Heart right ventricle (tissue), 16 donors: ENCODE measurements around the gene APOC1. TPM values are rescaled to one million over a fixed set of nuclear protein-coding genes. Genes with fewer than 3 reads are reported as not detected.

Experiments
- ATAC-seq, 8 donors: fragments of 200-7000 bp; cut with Tn5 transposase; one replicate each; pipeline ENCODE4 v1.9.1; 2020; ENCODE audit warnings: mild to moderate bottlenecking in 8 of 8, moderate library complexity in 8 of 8, moderate number of reproducible peaks in 1 of 8
- DNase-seq, 2 donors: peaks; one replicate each; pipeline ENCODE4 v3.0.0-alpha.2; 2020
- H3K27ac ChIP-seq, 10 donors: fragments of 200-600 bp; sonication (generic) in 2 of 10; one replicate each; pipeline versions ENCODE4 v1.5.0 to v1.8.0; 2020 to 2022; ENCODE audit warnings: mild to moderate bottlenecking in 3 of 10
- H3K27me3 ChIP-seq, 7 donors: fragments of 200-600 bp; one replicate each; pipeline ENCODE4 v1.8.0; 2021 to 2022; ENCODE audit warnings: mild to moderate bottlenecking in 2 of 7
- H3K36me3 ChIP-seq, 9 donors: fragments of 200-600 bp; sonication (generic) in 1 of 9; one replicate each; pipeline versions ENCODE4 v1.5.0 to v1.8.0; 2020 to 2022; ENCODE audit warnings: mild to moderate bottlenecking in 2 of 9
- H3K4me1 ChIP-seq, 9 donors: fragments of 200-600 bp; sonication (generic) in 1 of 9; one replicate each; pipeline versions ENCODE4 v1.5.0 to v1.8.0; 2020 to 2022; ENCODE audit warnings: mild to moderate bottlenecking in 4 of 9
- H3K4me3 ChIP-seq, 10 donors: fragments of 200-600 bp; sonication (generic) in 2 of 10; one replicate each; pipeline versions ENCODE4 v1.5.0 to v1.8.0; 2020 to 2022; ENCODE audit warnings: mild to moderate bottlenecking in 7 of 10, moderate library complexity in 2 of 10
- H3K9me3 ChIP-seq, 11 donors: fragments of 200-600 bp in 10 of 11; sonication (generic) in 2 of 11; one replicate each; pipeline versions ENCODE4 v1.5.0 to v1.8.0; 2013 to 2022; ENCODE audit warnings: mild to moderate bottlenecking in 2 of 11, control low read depth in 1 of 11, moderate library complexity in 1 of 11
- WGBS, 2 donors: extraction: QIAGEN DNeasy Blood & Tissue Kit; methylation state at CpG; one replicate each; pipeline ENCODE4 v1.1.7; 2013; ENCODE audit warnings: inconsistent platforms in 1 of 2; 5-methylcytosine and 5-hydroxymethylcytosine counted together
- intact Hi-C, 10 donors: fragments of 100-400 bp; cut with DNase I; formaldehyde crosslinking; loops; one replicate each; pipeline versions ENCODE4 v1.11.1 to v1.14.2; 2022
- polyA plus RNA-seq, 2 donors: library from polyadenylated mRNA; stranded (reverse); fragments of 200-250 nt; gene quantifications; one replicate each; pipeline ENCODE4 v1.2.3, GENCODE V29; 2013
- total RNA-seq, 10 donors: library from RNA; stranded (reverse); fragmentation: NEBNext Ultra II Directional in 3 of 10; extraction: Animal tissue kit (Norgen Biotek cat#: 25700) in 3 of 10; gene quantifications; one replicate each; pipeline versions ENCODE4 v1.2.1 to v1.2.4, GENCODE V29; 2021 to 2023
- TF ChIP-seq, protein P1 (sequence below), 9 donors: fragments of 200-600 bp; sonication (generic) in 2 of 9; IDR thresholded peaks; one replicate each; pipeline versions ENCODE4 v1.5.0 to v1.8.0; 2021 to 2022; ENCODE audit warnings: antibody characterized with exemption in 9 of 9, mild to moderate bottlenecking in 5 of 9, moderate library complexity in 1 of 9
- donor health status: Arrhythmogenic right ventricular cardiomyopathy.
- donor health status: ischemic (EF 13 %, LVEDD 7.1; RV severe dilation, severe dysfunction).
- donor health status: healthy with polysubstance abuse.
- donor health status: DM: no; HTN: yes; CAD: no.
- donor health status: DM: no; HTN: no; CAD: no.
- donor health status: ischemic (EF 25% LVEDD 6.9; RV normal size, moderate dysfunction).
- donor health status: ischemic (EF 25% LVEDD 5.7; RV mildly dilated, moderate dysfunction).
- donor health status: healthy.
- donor health status: DM: yes; HTN: yes; CAD: no.
- donor health status: Ischemic cardiomyopathy.
- donor health status: ischemic (EF 35%, LVEDD 5.7; RV mildly dilated, moderate dysfunction).
- donor health status: nonischemic (EF 11% LVEDD 7.7; RV severe dilation, severe dysfunction).
- donor health status: DM: yes; HTN: yes; CAD: no.
- donor health status: PGD.
- donor health status: ischemic (EF 29% LVEDD 5.4; RV normal size, mild dysfunction).
- donor health status: nonischemic (EF 23%, LVEDD 6.1; RV moderate dilation, normal function).

Gene APOC1
- total and polyA plus RNA-seq, 12 donors = 1.4 to 13.5 (median 2.9) TPM; not detected in 5

DNA sequence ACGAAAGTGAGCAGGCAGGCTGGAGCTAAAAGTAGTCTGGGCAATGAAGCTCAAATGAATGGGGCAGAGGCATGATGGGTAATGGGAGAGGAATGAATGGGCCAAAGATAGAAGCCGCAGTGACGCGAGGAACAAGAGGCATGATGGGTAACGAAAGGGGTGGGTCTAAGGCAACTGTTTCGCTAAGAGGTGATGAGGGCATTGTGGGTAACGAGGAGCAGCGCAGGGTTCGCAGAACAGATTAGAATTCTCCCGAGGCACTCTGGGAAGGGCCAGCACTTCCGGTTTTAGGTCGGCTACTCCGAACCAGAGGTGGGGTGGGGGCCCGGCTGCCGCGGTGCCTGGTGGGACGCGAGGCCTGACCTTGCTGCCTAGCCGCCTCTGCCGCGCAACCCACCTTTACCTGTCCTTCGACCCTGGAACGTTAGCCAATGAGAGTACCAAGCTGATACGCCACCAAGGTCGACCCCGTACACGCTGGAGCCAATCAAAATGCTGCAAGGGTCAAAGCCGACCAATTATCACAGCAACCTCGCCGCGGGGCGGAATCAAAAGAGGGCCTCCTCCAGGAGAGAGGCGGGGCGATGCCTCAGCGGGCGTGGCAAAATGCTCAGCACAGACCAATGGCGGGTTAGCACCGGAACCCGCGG is 23.9 kb upstream of the APOC1 start:
- DNase-seq = peak; percentile 100

GRCh38 chr19:44891016-44891882 is 23.2 kb upstream of the APOC1 start, which contains the start of gene TOMM40:
Gene TOMM40 (plus strand): TSS chr19:44891254. CDS start chr19:44891416, 162 bp downstream.
- peaks cover 4 to 68% (median 40%) of the 10 kb centered on the region in 9 donors for H3K36me3 ChIP-seq
- H3K27me3 ChIP-seq = no peaks in the 10 kb centered on the region
- intact Hi-C loops = loop anchor here in 5 of 10 donors (2.0 to 10.0 kb wide), 3 partner anchors 44 to 284 kb away; partner anchors contain the start of genes NECTIN2 (in 5 of the 5), BLOC1S3 (in 1 of the 5) and TRAPPC6A (in 1 of the 5)
- TF ChIP-seq, protein P1, sequence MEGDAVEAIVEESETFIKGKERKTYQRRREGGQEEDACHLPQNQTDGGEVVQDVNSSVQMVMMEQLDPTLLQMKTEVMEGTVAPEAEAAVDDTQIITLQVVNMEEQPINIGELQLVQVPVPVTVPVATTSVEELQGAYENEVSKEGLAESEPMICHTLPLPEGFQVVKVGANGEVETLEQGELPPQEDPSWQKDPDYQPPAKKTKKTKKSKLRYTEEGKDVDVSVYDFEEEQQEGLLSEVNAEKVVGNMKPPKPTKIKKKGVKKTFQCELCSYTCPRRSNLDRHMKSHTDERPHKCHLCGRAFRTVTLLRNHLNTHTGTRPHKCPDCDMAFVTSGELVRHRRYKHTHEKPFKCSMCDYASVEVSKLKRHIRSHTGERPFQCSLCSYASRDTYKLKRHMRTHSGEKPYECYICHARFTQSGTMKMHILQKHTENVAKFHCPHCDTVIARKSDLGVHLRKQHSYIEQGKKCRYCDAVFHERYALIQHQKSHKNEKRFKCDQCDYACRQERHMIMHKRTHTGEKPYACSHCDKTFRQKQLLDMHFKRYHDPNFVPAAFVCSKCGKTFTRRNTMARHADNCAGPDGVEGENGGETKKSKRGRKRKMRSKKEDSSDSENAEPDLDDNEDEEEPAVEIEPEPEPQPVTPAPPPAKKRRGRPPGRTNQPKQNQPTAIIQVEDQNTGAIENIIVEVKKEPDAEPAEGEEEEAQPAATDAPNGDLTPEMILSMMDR (IDR thresholded peaks at IDR 0.05) = peak in 1 of 9 donors; percentile 18
- WGBS, 2 donors = 0% methylated on average over 71 to 81 of the region's 81 CpGs
- no peak for DNase-seq
- ATAC-seq = peak in 1 of 8 donors; percentile 86
- peaks cover 13 to 28% (median 25%) of the 10 kb centered on the region in 9 donors for H3K4me1 ChIP-seq
- H3K9me3 ChIP-seq = no peaks in the 10 kb centered on the region
- peak within 1 kb of the TSS; percentile 81 to 98 (median 92) for H3K27ac ChIP-seq
- H3K4me3 ChIP-seq = peak within 1 kb of the TSS; percentile 68 to 100 (median 85)

More for the DNA sequence above, 23.9 kb upstream of the APOC1 start:
- H3K4me1 ChIP-seq = peaks cover 13 to 28% (median 25%) of the 10 kb centered on the region in 9 donors
- H3K27ac ChIP-seq = peak overlapping the region; percentile 81 to 98 (median 92)
- TF ChIP-seq, protein P1 (IDR thresholded peaks at IDR 0.05) = no peak
- no peaks in the 10 kb centered on the region for H3K9me3 ChIP-seq
- ATAC-seq = peak; percentile 88 to 96 (median 94)
- H3K4me3 ChIP-seq = peak overlapping the region; percentile 16 to 87 (median 58)
- 0% methylated on average over 39 to 40 of the region's 40 CpGs for WGBS, 2 donors
- H3K36me3 ChIP-seq = peaks cover 0 to 68% (median 37%) of the 10 kb centered on the region in 9 donors
- no peaks in the 10 kb centered on the region for H3K27me3 ChIP-seq
- intact Hi-C loops = loop anchor here in 5 of 10 donors (2.0 to 10.0 kb wide), 3 partner anchors 43 to 284 kb away; partner anchors contain the start of genes NECTIN2 (in 5 of the 5), BLOC1S3 (in 1 of the 5) and TRAPPC6A (in 1 of the 5)

DNA sequence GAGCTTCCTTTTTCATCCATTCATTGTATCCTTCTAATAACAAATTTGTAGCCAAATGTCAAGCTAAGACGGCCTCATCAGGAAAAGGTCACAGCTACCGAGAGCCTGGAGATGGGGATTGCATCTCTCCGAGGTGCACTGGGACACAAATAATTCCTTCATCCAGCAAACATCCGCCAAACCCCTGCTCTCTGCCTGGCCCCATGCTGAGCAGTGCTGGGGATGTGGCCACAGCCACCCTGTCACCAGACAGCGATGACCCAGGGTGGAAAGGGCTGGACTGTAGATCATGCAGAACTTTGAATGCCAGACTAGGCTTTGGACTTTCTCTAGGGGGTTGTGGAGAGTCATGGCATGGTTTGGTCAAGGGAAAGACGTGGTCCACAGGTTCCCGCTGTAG is 21.5 kb upstream of the APOC1 start:
- DNase-seq = no peak
- H3K4me3 ChIP-seq = no peak overlapping the region
- H3K27me3 ChIP-seq = no peaks in the 10 kb centered on the region
- TF ChIP-seq, protein P1 (IDR thresholded peaks at IDR 0.05) = no peak
- H3K4me1 ChIP-seq = peaks cover 13 to 28% (median 25%) of the 10 kb centered on the region in 9 donors
- H3K36me3 ChIP-seq = peaks cover 0 to 68% (median 38%) of the 10 kb centered on the region in 9 donors
- no peaks in the 10 kb centered on the region for H3K9me3 ChIP-seq
- H3K27ac ChIP-seq = no peak overlapping the region
- intact Hi-C loops = loop anchor here in 4 of 10 donors (5.0 to 10.0 kb wide), 2 partner anchors 46 to 282 kb away; partner anchors contain the start of genes NECTIN2 (in 3 of the 4), BLOC1S3 (in 1 of the 4) and TRAPPC6A (in 1 of the 4)
- WGBS, 2 donors = 84 to 90% methylated on average over 7 of the region's 7 CpGs
- ATAC-seq = no peak
